ENCODE data around the gene HOXA6.

HOXA6 gene

DNA sequence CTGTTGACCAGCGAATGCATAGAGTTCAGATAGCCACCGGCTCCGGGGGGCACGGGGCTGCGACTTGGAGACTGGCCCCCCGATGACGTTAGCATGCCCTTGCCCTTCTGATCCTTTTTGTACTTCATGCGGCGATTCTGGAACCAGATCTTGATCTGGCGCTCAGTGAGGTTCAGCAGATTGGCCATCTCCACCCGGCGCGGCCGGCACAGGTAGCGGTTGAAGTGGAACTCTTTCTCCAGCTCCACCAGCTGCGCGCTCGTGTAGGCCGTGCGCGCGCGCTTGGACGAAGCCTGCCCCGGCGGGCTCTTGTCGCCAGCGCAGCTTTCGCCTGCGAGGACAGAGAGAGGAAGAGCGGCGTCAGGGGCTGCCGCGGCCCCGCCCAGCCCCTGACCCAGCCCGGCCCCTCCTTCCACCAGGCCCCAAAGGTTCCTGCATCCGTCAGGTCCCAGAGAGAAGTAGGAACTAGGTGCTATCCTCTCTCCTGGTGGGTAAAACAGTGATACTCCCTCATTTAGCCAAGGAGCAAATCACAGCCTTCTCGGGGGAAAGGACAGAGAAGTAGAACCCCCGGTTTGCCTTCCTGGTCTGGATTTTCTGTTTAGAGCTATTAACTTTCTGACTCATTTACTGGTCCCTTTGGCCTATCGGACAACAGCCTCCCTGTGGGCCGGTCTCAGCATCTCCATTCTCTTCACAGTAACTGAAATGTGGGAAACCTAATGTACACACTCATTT is 39.0 kb downstream of the HOXA6 start:
- DNase-seq (ENCODE audit: low read depth in 3 of 3), result no peak

DNA sequence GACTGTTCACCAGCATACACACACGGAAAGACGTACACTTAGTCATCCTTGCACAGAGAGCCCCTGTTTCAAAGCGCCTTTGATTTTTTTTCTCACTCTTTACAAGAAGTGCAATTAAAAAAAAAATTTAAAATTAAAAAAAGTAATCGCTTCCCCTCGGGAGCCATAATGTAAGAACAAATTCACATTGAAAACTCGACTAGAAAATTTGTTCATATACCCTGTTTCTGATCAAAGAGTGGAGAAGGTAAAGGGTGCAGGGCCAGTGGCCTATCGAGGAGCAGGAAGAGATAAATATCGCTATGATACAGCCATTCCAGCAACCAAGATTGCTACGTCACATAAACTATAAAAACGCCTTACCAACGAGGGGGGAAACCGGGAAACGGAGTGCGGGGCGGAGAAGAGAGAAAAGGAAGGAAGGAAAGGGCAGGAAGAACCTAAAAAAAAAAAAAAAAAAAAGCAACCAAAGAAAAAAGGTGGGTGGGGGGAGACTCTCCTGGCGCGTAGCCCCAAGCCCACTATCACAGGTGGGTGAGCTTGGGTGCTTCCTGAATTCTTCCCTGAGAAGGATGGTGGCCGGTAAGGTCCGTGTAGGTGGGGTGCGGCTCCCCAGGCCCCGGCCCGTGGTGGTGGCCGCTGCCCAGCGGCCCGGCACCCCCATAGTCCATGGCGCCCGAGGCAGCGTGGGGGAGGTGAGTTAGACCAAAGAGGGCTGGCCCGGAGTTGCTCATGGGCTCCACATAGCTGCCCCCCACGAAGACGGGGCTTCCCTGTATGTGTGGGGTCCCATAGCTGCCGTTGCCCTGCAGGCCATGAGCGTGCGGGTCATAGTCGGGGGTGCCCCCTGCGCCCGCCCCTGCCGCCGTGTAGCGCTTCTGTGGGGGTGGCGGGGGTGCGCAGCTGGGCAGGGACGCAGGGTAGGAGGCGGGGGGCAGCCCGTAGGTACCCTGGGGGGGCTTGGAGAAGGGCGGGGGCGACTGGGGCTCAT is 39.9 kb downstream of the HOXA6 start:
- no peak for DNase-seq (ENCODE audit: low read depth in 3 of 3)

DNA sequence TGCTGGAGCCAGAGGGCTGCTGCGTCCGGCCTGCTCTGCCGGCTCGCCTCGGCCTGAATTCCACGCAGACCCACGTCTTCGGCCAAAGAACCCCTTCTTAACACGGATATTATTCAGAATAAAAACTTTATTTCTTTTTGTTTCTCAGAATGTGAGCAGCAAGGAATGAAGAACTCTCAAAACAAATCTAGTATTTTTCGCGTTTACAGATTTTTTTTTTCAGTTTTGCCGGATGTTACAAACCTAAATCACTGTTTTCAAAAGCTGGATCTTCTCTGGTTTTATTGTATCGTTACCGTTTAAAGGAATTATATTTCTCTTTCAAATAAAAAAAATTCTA is 40.7 kb downstream of the HOXA6 start:
- no peak for DNase-seq (ENCODE audit: low read depth in 3 of 3)

DNA sequence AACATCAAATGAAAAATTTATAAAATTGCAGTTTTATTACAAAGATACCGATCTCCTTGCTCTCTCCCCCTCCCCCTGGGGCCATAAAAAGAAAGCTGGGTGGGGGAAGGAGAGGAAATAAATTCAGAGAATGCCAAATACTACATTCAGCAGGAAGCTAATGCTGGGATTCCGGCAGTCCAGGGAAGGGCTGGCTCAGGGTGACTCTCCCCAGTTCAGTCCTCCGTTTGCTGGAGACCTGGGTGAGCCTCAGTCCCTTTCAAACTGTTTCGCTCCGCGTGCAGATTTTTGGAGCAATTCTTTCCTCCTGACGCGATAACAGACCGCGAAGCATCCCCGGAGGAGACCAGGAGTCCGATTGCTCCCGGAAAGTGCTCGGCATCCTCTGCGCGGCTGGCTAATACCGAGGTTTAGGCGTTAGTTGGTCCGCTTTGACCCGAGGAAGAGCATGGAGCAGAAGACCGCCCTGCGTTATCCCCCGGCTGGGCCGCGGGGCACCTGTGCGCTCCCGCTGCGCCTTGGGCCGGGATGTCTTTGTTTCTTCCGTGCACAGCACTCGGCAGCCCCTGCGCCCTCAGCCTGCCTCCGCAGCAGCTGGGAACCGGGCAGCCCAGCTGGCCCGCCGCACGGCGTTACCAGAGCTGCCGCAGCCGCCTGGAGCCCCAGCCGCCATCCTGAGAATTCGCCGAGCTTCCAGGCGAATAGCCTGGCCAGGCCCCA is 41.2 kb downstream of the HOXA6 start:
- DNase-seq (ENCODE audit: low read depth in 3 of 3), result no peak

DNA sequence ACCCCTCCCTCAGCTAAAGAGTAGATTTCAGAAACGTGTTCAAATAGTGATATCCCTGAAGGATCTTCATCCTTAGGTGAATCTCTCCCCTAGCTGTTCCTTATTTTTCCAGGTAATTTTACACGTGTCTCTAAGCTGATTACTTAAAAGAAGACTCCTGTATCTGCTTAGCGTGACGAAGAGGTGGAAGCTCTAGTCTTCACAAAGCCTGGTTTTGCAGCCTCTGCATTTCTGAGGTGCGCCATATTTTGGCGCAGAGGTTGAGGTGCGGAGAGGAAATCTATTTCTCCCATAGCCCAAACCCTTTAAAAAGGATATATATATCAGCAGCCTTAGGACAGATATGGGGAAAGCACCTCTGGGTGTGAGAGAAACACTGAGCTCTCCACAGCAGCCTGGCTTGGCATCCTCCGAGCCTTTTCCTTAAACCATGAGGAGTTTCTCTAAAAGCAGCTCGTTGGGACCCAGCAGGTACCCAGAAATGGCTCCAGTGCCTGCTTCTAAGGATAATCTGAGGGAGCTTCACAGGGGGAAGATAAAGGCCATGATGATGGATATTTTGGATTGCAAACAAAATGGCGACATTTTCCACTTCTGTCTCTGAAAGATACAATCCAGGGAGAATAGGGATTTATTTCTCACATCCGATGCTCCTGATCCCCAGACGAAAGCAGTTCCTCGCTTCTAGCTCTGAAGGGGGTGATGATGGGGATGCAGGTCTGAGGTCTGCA is 42.1 kb downstream of the HOXA6 start:
- no peak for DNase-seq (ENCODE audit: low read depth in 3 of 3)

DNA sequence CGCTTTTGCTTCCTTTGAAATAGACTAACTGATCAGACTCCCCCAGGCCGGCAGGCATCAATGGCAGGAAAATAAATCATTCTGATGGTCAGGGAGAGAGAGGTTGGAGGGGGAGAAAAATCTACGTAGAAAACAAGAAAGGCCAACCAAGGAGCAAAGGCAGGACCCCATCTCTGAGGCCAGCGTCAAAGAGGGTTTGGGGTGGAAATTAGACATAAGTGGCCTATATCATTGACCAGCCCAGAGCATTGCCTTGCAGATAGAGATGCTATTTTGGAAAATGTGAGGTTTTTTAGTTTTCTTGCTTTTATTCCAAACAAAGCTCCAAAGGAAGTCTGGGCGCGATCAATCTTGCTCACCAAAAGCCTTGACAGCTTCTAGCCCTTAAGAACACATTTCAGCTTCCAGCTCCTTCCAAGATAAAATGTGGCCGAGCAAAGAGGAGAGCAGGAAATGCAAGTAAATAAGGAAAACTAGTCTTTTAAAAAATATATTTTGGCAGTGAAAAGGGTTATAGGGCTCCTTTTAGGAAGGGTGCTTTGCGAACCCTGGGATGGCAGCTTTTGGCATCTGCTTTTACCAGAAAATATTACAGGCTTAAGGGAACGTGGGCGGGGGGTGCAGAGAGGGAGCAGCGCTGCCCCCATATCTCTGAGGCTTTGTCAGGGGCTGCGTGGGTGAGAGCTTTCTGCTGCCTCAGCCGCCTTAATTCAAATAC is 43.1 kb downstream of the HOXA6 start:
- DNase-seq (ENCODE audit: low read depth in 3 of 3), result no peak

DNA sequence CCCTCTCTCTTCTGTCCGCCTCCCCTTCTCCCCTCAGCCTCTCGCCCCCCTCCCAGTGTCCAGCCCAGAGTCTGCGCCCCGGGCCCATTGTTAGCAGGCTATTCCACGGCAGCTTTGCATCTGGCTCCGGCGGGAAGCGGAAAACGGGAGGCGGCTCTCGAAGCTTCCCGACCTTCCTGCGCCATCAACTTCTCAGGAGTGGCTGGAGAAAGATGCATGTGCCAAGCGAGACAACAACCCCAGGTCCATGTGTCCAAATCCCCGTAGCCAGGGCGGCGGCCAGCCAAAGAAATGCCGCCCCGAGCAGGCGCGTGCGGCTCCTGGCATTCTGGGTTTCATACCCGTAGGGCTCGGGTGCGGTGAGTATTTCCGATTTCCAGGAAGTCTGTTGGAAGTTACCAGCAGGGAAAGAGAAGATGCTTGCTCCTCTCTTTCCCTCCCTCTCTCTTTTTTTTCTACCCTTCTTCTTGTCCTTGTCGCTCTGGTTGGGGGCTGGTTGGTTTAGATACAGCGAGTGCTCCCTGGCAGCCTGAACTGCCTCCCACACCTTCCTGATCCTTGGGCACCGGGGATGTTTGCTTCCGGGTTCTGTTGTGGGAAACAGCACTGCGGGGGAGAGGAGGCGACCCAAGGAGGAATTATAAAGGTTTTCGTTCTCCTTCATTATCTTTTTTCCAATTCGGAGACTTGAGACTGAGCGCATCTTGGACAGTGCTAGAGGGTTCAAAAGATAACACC is 43.9 kb downstream of the HOXA6 start:
- no peak for DNase-seq (ENCODE audit: low read depth in 3 of 3)

DNA sequence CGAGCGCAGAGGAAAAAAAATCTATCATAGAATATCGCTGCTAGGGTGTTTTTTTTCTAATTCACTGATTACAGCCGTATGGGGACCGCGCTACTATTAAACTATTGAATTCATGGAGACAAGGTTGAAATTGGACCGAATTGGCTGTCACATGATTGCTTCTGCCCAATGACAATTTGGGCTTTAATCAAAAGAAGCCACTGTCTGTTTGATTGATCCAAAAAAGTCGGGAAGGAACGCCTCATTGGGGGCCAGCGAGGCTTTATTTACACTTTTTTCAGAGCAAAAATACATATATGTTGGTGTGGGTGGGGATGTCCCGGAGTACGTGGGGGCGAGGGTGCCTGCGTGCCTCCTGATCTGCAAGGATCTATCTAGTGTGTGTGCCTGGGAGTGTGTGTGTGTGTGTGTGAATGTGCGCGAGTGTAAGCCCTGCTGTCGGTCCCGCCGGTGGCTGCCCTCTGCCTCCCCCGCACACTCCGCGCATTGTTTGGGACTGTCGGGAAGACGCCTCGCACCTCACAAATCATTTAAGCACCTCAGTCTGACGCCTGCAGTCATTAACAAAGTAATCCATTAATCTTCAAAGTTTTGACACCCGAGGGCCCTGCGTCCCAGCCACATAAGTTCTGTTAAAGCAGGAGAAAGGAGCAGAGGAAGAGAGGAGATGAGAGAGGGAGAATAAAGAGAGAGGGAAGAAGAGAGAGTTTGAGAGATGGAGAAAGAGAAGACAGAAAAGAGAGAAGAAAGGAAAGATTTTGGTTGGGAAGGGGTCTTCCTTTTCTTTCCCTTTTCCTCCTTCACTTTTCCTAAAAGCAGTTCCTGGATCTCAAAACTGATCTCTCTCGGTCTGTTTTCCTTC is 44.8 kb downstream of the HOXA6 start, which contains the start of gene HOXA2:
Gene HOXA2 (minus strand): TSS at position 103 of the 862 bp plus-strand sequence. CDS start 183 bp downstream, outside the sequence.
- no peak for DNase-seq (ENCODE audit: low read depth in 3 of 3)

DNA sequence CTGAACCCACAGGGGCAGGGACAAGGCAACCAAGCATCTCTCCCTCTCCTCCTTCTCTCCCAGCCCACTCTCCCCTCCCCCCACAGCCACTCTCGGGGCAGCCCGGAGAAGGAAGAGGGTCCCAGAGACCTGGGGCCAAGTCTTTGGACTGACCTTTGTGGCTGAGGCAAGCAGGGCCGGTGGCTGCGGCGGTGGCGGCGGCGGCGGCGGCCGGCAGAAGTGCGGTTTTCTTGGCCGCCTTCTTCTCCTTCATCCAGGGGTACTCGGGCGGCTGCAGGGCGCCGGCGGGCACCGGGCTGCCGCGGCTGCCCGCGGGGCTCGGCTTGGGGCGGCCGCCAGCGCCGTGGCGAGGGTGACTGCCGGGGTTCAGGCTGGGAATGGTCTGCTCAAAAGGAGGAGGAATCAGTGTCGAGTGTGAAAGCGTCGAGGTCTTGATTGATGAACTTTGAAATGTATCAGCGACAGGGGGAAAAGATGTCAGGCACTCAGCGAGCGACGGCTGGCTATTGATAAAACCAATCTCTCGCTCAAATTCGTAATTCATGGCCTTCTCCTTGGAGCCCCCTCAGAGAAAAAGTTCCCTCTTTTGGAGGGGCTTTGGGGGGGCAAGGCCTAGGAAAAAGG is 45.5 kb downstream of the HOXA6 start:
- no peak for DNase-seq (ENCODE audit: low read depth in 3 of 3)

DNA sequence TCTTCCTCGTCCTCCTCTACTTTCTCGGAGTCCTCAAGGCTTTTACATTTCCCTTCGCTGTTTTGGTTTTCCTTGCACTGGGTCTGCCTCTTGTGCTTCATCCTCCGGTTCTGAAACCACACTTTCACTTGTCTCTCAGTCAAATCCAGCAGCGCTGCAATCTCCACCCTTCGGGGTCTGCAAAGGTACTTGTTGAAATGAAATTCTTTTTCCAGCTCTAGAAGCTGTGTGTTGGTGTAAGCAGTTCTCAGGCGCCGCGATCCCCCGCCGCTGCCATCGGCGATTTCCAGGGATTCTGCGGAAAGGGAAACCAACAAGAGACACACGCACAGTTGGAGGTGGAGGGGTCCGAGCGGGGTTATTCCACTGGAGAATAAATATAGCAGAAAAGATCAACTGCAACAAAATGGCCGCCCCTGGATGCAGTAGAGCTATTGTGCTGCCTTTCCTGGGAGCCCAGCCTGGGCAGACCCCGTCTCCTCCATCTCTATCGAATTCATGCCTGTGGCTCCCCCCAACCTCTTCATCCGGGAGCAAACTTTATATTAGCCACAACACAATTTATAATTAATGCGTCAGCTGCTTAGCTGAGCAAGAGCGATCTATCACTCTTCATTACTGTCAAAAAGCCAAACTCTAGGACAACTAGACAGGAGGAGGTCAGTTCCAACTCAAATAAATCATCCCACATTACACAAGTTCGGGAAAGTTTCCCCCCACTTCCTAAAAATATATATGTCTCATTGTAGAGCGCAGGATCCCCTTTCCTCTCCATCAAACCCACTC is 46.2 kb downstream of the HOXA6 start:
- DNase-seq (ENCODE audit: low read depth in 3 of 3), result no peak

DNA sequence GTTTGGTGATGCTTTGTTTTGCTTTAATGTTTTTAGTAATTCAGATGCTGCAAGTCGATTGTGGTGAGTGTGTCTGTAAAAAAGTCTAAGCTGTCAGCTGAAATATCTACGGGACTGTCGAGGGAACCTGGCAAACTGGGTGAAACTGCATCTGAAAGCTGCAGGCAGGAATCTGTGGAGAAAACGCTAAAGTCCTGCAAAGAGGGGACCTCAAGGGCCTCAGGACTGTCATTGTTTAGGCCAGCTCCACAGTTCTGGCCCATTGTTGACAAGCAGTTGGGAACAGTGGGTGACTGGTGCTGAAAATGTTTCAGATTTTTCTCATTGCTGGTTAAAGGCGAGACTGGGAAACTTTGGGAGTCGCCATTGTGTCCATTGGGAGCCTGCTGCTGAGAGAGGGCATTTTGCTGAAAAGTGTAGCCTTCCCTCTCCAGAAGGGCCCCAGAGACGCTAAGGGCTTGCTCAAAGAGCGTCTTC is 46.8 kb downstream of the HOXA6 start:
- no peak for DNase-seq (ENCODE audit: low read depth in 3 of 3)

DNA sequence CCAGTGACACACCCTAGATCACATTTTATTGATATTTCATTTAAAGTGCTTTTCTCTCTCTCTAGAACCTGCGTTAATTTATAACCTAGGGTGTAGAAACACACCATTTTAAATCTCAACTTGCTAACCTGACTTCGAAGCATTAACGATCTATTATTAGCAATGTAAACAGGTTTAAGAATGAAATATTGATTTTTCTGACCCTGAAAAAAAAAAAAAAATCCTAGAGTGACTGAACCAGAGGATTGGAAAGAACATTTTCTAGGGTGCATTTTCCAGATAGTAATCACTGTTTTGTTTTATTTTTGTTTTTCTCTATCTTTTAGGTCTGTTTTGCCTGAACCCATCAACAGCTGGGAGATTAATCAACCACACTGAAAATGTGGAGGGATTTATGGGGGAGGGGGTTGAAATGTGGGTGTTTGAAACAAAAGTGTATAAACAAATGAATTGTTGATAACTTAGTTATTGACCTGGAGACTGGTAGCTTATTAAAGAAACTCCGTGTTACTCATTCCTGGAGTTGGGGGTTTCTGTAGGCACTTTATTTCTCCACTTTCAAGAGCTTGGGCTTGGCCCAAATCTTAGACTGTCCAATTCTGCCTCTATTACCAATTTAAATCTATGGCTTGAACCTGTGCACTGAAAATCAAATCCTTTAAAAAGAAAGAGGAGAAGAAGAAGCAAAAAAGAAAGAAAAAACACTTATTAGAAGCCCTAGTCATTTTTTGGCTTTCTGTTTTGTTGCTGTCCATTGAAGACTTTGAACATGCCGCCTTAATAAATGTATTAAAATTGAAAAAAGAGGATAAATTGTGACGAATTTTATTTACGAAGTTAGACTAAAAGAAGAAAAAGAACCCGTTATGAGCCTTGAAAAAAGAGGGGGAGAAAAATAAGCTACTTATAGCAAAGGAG is 47.9 kb downstream of the HOXA6 start:
- DNase-seq (ENCODE audit: low read depth in 3 of 3), result no peak

DNA sequence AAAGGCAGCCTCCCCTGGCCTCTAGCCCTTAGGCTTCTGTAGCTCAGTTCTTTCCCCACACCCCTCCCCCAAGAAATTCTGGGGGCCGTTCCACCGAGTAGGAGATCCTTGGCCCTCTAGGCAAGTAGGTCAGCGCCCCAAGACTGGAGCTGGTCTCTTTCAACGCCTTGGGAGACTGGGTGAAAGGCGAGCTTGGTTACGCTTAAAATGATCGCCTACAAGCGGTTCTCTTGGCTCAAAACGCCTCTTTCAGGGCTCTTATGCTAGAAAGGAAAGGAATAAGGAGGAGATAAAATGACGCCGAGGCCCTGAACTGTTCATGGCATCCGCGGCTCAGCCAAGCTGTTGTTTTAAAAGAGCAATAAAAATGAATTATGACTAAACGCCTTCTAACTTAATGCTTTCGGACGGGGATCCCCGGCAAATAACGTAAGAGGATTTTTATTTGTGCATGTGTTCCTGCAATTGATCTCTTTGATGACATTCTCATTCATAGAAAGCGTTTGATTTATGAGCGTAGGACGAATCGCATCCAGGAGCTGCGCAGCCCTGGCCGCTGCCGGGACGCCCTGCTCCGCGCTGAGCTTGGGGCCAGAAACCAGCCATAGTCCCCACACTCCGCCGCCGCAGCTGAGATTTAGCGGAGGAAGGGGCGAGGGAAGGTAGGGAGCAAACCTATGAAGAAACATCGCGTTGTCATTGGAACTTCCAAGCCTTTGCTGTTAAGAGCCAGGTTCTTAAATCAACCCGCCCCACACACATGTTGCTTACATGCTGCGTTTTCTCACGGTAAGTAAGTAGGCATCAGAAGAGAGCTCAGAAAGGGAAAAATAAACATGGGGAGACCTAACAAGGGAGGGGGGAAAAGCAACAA is 48.8 kb downstream of the HOXA6 start:
- no peak for DNase-seq (ENCODE audit: low read depth in 3 of 3)

DNA sequence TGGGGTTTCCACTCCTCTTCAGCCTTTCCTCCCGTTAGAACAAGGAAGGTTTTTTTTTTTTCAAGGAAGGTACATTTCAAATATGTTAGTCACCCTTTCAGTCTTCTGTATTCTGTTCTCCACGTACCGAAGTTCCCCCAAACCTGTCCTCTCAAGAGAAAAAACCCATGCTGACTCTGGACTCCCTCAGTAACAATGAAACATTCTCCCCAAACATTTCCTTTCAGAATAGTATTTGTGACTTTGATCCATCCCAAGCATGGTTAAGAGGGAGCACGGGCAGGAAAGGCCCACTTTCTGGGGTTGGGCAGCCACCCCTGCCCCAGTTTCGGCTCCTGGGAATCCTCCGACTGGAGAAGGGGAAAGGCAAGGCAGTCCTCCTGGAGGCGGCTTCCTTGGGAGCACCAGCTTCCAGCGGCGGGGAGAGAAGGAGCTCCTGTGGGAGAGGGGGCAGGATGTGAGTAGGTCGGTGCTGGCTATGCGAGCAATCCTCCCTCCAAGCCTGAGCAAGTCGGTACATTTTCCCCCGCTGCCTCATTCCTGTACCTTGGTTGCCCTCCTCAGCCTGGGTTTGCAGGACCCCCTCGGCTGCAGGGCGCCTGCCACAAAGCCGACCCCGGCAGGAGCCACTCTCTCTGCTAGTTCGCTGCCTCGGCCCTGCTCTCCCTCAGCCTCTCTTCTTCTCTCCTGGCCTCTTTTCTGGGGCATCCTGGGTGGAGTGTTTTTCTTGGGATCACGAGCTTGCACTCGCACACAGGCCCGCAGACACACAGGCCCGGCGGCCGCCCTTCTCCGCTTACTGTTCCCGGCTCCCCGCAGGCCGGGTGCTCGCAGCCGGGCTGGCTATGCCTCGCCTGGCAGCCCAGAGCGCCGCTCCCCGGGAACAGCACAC is 49.6 kb downstream of the HOXA6 start:
- DNase-seq (ENCODE audit: low read depth in 3 of 3), result no peak

Measured in stimulated activated CD4-positive, alpha-beta T cell treated with anti-CD3 and anti-CD28 coated beads, TNF-alpha, amount 100 ng/mL, for 4 hours (primary cell).